Omental fat pad (tissue), 4 donors: ENCODE measurements around the gene TBL2. TPM values are rescaled to one million over a fixed set of nuclear protein-coding genes. Genes with fewer than 3 reads are reported as not detected.

Experiments
- ATAC-seq: fragments of 150-250 bp; one replicate; pipeline ENCODE4 v1.9.1; 2016; ENCODE audit warnings: mild to moderate bottlenecking, moderate library complexity; ENCODE audit not compliant: low FRiP score
- DNase-seq: peaks from one replicate; pipeline ENCODE4 v3.0.0-alpha.2; 2019; ENCODE audit warnings: low spot score
- total RNA-seq, 4 donors: library from RNA; depleted of rRNA; stranded (reverse); fragments of >200 nt; gene quantifications; one replicate each; pipeline ENCODE4 v1.1.0, GENCODE V29; 2016
- TF ChIP-seq, protein P1 (sequence below), 3 donors: fragments of 450-650 bp; IDR thresholded peaks; one replicate each; pipeline ENCODE4 v1.5.1; 2016 to 2017; ENCODE audit warnings: antibody characterized with exemption in 3 of 3, mild to moderate bottlenecking in 3 of 3, moderate library complexity in 2 of 3

Gene TBL2
- total RNA-seq, 4 donors from 2014 or later = 29.5 to 51.6 (median 40.1) TPM

DNA sequence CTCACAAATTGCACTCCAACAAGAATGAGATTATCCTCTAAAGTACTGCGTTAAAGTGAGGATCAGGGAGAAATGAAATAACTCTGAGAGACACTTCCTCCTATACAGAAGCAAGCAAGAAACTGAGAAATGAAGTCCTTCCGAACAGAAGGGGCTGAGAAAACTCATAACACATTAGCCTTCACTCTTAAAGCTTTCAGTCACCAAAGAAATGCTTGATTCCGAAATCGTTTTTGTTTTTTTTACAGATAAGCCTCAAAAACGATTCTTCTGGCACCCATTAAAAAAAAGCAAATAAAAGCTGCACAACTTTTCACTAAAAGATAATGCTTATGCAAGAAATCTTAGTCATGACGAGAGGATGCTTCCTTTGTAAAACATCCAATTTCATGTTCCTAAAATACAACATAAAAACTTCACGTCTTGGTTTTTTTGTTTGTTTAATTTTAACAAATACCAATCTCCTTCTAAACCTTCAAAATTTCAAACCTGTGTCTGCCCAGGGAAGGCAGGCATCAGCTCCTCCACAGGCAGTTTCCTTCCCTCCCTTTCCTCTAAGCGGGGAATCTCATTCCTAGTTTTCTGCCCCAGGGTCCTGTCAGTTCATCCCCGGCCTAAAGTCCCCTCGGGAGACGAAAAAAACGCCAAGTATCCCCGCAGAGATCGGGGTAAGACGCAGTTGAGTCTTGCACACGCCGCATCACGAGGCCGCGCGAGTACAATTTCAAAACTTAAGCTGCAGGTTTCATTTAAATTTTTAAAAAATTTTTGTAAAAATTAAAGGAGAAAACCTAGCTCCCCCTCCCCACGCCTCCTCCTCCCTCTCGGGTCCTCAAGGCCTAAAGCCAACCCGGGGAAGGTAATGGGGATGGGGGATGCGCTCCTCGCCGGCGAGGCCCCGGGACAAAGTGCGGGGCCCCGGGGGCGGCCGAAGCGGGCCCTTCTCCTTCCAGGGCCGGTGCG lies 57.4 kb downstream of the TBL2 start:
- TF ChIP-seq, protein P1, sequence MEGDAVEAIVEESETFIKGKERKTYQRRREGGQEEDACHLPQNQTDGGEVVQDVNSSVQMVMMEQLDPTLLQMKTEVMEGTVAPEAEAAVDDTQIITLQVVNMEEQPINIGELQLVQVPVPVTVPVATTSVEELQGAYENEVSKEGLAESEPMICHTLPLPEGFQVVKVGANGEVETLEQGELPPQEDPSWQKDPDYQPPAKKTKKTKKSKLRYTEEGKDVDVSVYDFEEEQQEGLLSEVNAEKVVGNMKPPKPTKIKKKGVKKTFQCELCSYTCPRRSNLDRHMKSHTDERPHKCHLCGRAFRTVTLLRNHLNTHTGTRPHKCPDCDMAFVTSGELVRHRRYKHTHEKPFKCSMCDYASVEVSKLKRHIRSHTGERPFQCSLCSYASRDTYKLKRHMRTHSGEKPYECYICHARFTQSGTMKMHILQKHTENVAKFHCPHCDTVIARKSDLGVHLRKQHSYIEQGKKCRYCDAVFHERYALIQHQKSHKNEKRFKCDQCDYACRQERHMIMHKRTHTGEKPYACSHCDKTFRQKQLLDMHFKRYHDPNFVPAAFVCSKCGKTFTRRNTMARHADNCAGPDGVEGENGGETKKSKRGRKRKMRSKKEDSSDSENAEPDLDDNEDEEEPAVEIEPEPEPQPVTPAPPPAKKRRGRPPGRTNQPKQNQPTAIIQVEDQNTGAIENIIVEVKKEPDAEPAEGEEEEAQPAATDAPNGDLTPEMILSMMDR (IDR thresholded peaks at IDR 0.05) = no peak
- no peak for DNase-seq
- no peak for ATAC-seq

- ATAC-seq (no peak), DNase-seq (no peak)
- TF ChIP-seq, protein P1 (IDR thresholded peaks at IDR 0.05) = no peak
Measured at GRCh38 chr7:73519867-73520672, 58.3 kb downstream of the TBL2 start.

GRCh38 chr7:73518470-73518869 lies 59.9 kb downstream of the TBL2 start:
- no peak for ATAC-seq
- TF ChIP-seq, protein P1 (IDR thresholded peaks at IDR 0.05) = no peak
- DNase-seq = no peak

Other genes with a start within 250 kb of the TBL2 start
- gene FZD9, start 144.8 kb downstream of the TBL2 start, total RNA-seq = 1 to 10 TPM in 1 of 4 donors, under 1 TPM in 3; 0.65 to 1.1 (median 0.94) TPM
- gene BAZ1B, start 56.3 kb downstream of the TBL2 start, total RNA-seq = 10 to 100 TPM; 42.9 to 61.4 (median 54.9) TPM
- gene BCL7B, start 20.9 kb downstream of the TBL2 start, total RNA-seq = 10 to 100 TPM; 51.9 to 91.9 (median 78.3) TPM
- gene MLXIPL, start 45.9 kb upstream of the TBL2 start, total RNA-seq = 100 to 1,000 TPM in 1 of 4 donors, 10 to 100 TPM in 3; 37.3 to 217 (median 54.5) TPM
- gene VPS37D, start 89.3 kb upstream of the TBL2 start, total RNA-seq = 1 to 10 TPM in 2 of 4 donors, under 1 TPM in 1, not detected in 1; 0.28 to 1.5 (median 1.1) TPM
- 1 to 10 TPM; 4.0 to 5.3 (median 4.7) TPM for gene DNAJC30, start 104.9 kb upstream of the TBL2 start, total RNA-seq
- gene BUD23, start 105.0 kb upstream of the TBL2 start, total RNA-seq = 10 to 100 TPM; 28.8 to 52.2 (median 45.0) TPM
- 10 to 100 TPM in 1 of 4 donors, 1 to 10 TPM in 3; 3.6 to 10.4 (median 4.8) TPM for gene STX1A, start 141.1 kb upstream of the TBL2 start, total RNA-seq
- 10 to 100 TPM in 2 of 4 donors, 1 to 10 TPM in 2; 6.6 to 13.9 (median 9.4) TPM for gene ABHD11, start 160.2 kb upstream of the TBL2 start, total RNA-seq
- gene CLDN3, start 191.7 kb upstream of the TBL2 start, total RNA-seq = under 1 TPM in 1 of 4 donors, not detected in 3; 0.28 TPM